ACC112 (cell line): ENCODE results near the gene LAMA1.
"Not testable (repeated sequence)": the region's sequence is repeated elsewhere in the genome, so short reads cannot be mapped to it uniquely, and the experiment has no call there.

Experiments
- H2AFZ ChIP-seq: fragments of 200-600 bp; sonication (generic); one replicate; pipeline ENCODE4 v1.6.0; 2017; ENCODE audit warnings: antibody characterized with exemption, low read length; ENCODE audit not compliant: unreplicated experiment
- H3K27ac ChIP-seq: fragments of 200-600 bp; sonication (generic); 2 replicates; pipeline ENCODE4 v1.5.1; 2014; ENCODE audit warnings: low read depth, mild to moderate bottlenecking, antibody characterized with exemption, low read length, moderate library complexity
- H3K27me3 ChIP-seq: fragments of 200-600 bp; sonication (generic); 2 replicates; pipeline ENCODE4 v1.6.1; 2014; ENCODE audit warnings: mild to moderate bottlenecking, antibody characterized with exemption, low read length, moderate library complexity, mixed read lengths; ENCODE audit not compliant: insufficient read depth
- H3K36me3 ChIP-seq: fragments of 200-600 bp; sonication (generic); 2 replicates; pipeline ENCODE4 v1.6.1; 2016; ENCODE audit warnings: mild to moderate bottlenecking, antibody characterized with exemption, low read length, moderate library complexity, mixed read lengths; ENCODE audit not compliant: insufficient read depth
- H3K4me1 ChIP-seq: fragments of 200-600 bp; sonication (generic); one replicate; pipeline ENCODE4 v1.6.1; 2016; ENCODE audit warnings: low read length, mixed read lengths; ENCODE audit not compliant: insufficient read depth, unreplicated experiment, control insufficient read depth
- H3K4me3 ChIP-seq: fragments of 200-600 bp; sonication (generic); 2 replicates; pipeline ENCODE4 v1.5.1; 2014; ENCODE audit warnings: mild to moderate bottlenecking, low read depth, low read length
- H3K79me2 ChIP-seq: fragments of 200-600 bp; sonication (generic); one replicate; pipeline ENCODE4 v1.6.0; 2016; ENCODE audit warnings: low read length; ENCODE audit not compliant: control insufficient read depth, unreplicated experiment, insufficient read depth

Gene LAMA1

DNA sequence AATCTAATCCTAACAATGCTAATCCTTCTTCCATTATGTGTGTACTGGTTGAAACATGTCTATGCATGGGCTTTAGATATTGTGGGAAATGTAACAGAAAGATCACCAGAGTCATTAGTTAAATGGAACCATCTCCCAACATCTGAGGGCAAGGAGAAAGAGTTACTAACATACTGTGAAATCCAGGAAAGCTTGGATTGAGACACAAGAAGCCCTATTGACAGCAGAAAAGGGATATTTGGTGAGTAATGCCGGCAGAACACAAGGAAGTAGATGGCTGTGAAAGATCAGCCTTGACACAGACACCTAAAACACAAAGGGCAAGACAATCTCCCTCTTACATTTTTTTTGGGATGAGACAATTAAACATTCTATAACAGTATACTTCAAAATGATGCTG lies 28.5 kb upstream of the LAMA1 start:
- H3K4me3 ChIP-seq = no peak overlapping the region
- H3K4me1 ChIP-seq = no peaks in the 10 kb centered on the region
- H3K27ac ChIP-seq = no peak overlapping the region
- H3K79me2 ChIP-seq = no peaks in the 10 kb centered on the region
- H3K27me3 ChIP-seq = no peaks in the 10 kb centered on the region
- no peaks in the 10 kb centered on the region for H3K36me3 ChIP-seq
- H2AFZ ChIP-seq = no peak overlapping the region

GRCh38 chr18:7144921-7145320 lies 27.3 kb upstream of the LAMA1 start:
- not testable (repeated sequence) for H2AFZ ChIP-seq, H3K79me2 ChIP-seq, H3K4me1 ChIP-seq, H3K4me3 ChIP-seq, H3K27ac ChIP-seq, H3K36me3 ChIP-seq, H3K27me3 ChIP-seq

DNA sequence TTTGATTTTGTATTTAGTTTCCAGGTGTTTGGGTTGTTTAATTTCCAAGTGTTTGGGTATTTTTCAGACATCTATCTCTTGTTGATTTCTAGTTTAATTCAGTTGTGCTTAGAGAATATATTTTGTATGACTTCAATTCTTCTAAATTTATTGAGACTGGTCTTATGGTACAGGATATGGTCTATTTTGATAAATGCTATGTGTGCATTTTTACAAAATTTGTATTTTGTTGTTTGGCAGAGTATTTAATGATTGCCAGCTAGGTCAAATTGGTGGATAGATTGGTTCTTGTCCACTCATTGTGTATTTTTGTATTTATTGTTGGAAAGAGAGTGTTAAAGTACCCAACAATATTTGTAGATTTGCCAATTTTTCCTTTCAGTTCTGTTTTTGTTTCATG lies 23.7 kb upstream of the LAMA1 start:
- Histone ChIP-seq H3K4me1 (no peaks in the 10 kb centered on the region), H3K27me3 (no peaks in the 10 kb centered on the region), H2AFZ (no peak overlapping the region), H3K4me3 (no peak overlapping the region), H3K36me3 (no peaks in the 10 kb centered on the region), H3K27ac (no peak overlapping the region), H3K79me2 (no peaks in the 10 kb centered on the region)

GRCh38 chr18:7139409-7139808 lies 21.8 kb upstream of the LAMA1 start:
- no peak overlapping the region for H3K4me3 ChIP-seq
- no peaks in the 10 kb centered on the region for H3K36me3 ChIP-seq
- H3K27me3 ChIP-seq = no peaks in the 10 kb centered on the region
- H3K79me2 ChIP-seq = no peaks in the 10 kb centered on the region
- no peak overlapping the region for H2AFZ ChIP-seq
- H3K27ac ChIP-seq = no peak overlapping the region
- no peaks in the 10 kb centered on the region for H3K4me1 ChIP-seq

DNA sequence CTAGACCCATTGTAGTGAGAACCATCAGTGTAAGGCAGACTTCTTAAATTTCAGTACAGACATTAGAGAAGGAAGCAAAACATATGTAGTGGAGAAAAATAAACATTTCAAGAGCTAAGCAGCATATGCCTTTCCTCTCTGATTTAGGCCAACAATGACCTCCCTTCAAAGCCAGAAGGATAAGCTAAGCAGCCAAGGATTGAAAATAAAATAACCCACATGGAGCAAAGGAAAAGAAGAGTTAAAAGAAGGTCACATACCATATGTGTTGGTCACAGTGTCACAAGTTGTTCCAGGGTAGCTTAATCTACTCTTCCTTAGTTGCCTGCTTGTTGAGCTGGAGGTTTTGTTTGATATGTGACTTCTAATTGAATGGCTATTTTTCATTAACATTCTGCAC lies 15.6 kb upstream of the LAMA1 start:
- Histone ChIP-seq H3K27me3 (no peaks in the 10 kb centered on the region), H2AFZ (peak overlapping the region; percentile 72), H3K4me1 (peaks cover 15% of the 10 kb centered on the region), H3K36me3 (no peaks in the 10 kb centered on the region), H3K27ac (peak overlapping the region; percentile 4; the same call in 1 of the 2 replicates), H3K4me3 (peak overlapping the region; percentile 17; the same call in 1 of the 2 replicates), H3K79me2 (no peaks in the 10 kb centered on the region)

- Histone ChIP-seq H3K27me3 (peaks cover 3% of the 10 kb centered on the region; the same call in 1 of the 2 replicates), H3K4me3 (no peak overlapping the region), H3K4me1 (peaks cover 15% of the 10 kb centered on the region), H3K27ac (0 out of 2 replicates have a peak overlapping the region, but pooled peaks have one; percentile 4), H3K36me3 (no peaks in the 10 kb centered on the region), H2AFZ (peak overlapping the region; percentile 72), H3K79me2 (no peaks in the 10 kb centered on the region)
Observed at GRCh38 chr18:7132356-7133150, 15.0 kb upstream of the LAMA1 start.

- Histone ChIP-seq H3K4me1 (no peaks in the 10 kb centered on the region), H2AFZ (no peak overlapping the region), H3K27me3 (peaks cover 10% of the 10 kb centered on the region; the same call in 1 of the 2 replicates), H3K79me2 (no peaks in the 10 kb centered on the region), H3K36me3 (no peaks in the 10 kb centered on the region), H3K27ac (no peak overlapping the region), H3K4me3 (no peak overlapping the region)
Observed at GRCh38 chr18:7122376-7122775, 4.8 kb upstream of the LAMA1 start.

DNA sequence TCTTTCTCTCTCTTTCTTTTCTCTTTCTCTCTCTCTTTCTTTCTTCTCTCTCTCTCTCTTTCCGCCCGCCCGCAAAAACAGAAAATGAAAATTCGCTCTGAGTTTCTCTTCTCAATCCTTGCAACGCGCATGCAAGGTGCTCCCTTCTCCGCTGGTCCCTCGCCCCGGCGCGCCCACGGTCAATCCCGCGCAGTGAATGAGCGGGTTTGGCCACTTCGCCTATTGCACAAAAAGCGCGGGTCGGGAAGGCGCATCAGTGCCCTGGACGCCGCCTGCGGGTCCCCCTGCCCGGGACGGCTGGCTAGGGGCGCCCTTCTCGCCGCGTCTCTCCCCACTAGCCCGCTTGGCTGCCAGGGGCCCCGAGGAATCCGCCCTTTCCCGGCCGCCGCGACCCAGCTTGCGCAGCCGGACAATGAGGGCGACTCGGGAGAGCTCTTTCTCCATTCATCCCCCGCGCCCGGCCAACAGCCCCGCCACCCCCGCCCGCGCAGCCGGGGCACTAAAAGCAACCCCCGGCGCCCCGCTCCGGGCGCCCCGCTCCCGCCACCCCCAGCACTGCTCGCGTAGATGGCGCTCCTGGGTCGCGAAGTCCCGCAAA lies 706 bp downstream of the LAMA1 start:
- no peaks in the 10 kb centered on the region for H3K4me1 ChIP-seq
- no peak overlapping the region for H3K27ac ChIP-seq
- peak overlapping the region; percentile 85 for H3K4me3 ChIP-seq
- peaks cover 31% of the 10 kb centered on the region for H3K79me2 ChIP-seq
- peak overlapping the region; percentile 19 for H2AFZ ChIP-seq
- H3K36me3 ChIP-seq = no peaks in the 10 kb centered on the region
- no peaks in the 10 kb centered on the region for H3K27me3 ChIP-seq

GRCh38 chr18:7116001-7116730 lies 1.4 kb downstream of the LAMA1 start:
- H3K27ac ChIP-seq = no peak overlapping the region
- no peaks in the 10 kb centered on the region for H3K27me3 ChIP-seq
- no peaks in the 10 kb centered on the region for H3K4me1 ChIP-seq
- peak overlapping the region; percentile 85 for H3K4me3 ChIP-seq
- no peaks in the 10 kb centered on the region for H3K36me3 ChIP-seq
- peaks cover 37% of the 10 kb centered on the region for H3K79me2 ChIP-seq
- peak overlapping the region; percentile 19 for H2AFZ ChIP-seq

GRCh38 chr18:7112936-7113335 lies 4.7 kb downstream of the LAMA1 start:
- Histone ChIP-seq H3K4me1 (no peaks in the 10 kb centered on the region), H2AFZ (no peak overlapping the region), H3K27ac (no peak overlapping the region), H3K4me3 (no peak overlapping the region), H3K79me2 (peaks cover 51% of the 10 kb centered on the region), H3K27me3 (no peaks in the 10 kb centered on the region), H3K36me3 (no peaks in the 10 kb centered on the region)
